Spleen (tissue), 13 donors: ENCODE data around the gene FBXO21. TPM values are rescaled to one million over a fixed set of nuclear protein-coding genes. Genes with fewer than 3 reads are reported as not detected.
A peak's percentile ranks its signal among the peaks of the same experiment; 100 is the strongest.

Experiments
- DNase-seq: peaks from one replicate; pipeline ENCODE4 v3.0.0-alpha.2; 2020
- H3K27ac ChIP-seq, 8 donors: fragments of 200-600 bp; sonication (generic) in 7 of 8; 1 replicate in 4 of 8; 2 replicates in 4 of 8; pipeline versions ENCODE4 v1.5.0 to v1.8.0; 2016 to 2021; ENCODE audit warnings: inconsistent platforms in 4 of 8, mild to moderate bottlenecking in 4 of 8, moderate library complexity in 1 of 8
- H3K27me3 ChIP-seq, 7 donors: fragments of 200-600 bp; sonication (generic) in 6 of 7; replicated peaks in 1 of 7; 1 replicate in 4 of 7; 2 replicates in 3 of 7; pipeline versions ENCODE4 v1.5.0 to v1.8.0; 2016 to 2021; ENCODE audit warnings: inconsistent platforms in 3 of 7, mild to moderate bottlenecking in 1 of 7
- H3K36me3 ChIP-seq, 6 donors: fragments of 200-600 bp; sonication (generic) in 5 of 6; 1 replicate in 4 of 6; 2 replicates in 2 of 6; pipeline versions ENCODE4 v1.5.0 to v1.8.0; 2016 to 2021; ENCODE audit warnings: inconsistent platforms in 2 of 6
- H3K4me1 ChIP-seq, 6 donors: fragments of 200-600 bp; sonication (generic) in 5 of 6; 1 replicate in 3 of 6; 2 replicates in 3 of 6; pipeline versions ENCODE4 v1.5.0 to v1.8.0; 2016 to 2021; ENCODE audit warnings: inconsistent platforms in 3 of 6
- H3K4me3 ChIP-seq, 8 donors: fragments of 200-600 bp; sonication (generic) in 7 of 8; 1 replicate in 4 of 8; 2 replicates in 4 of 8; pipeline versions ENCODE4 v1.5.0 to v1.8.0; 2016 to 2021; ENCODE audit warnings: inconsistent platforms in 4 of 8, mild to moderate bottlenecking in 4 of 8, moderate library complexity in 2 of 8
- H3K9me3 ChIP-seq, 8 donors: fragments of 200-600 bp; sonication (generic) in 7 of 8; 1 replicate in 4 of 8; 2 replicates in 4 of 8; pipeline versions ENCODE4 v1.5.0 to v1.8.0; 2016 to 2021; ENCODE audit warnings: inconsistent platforms in 4 of 8
- CTCF ChIP-seq, 11 experiments: fragments of 200-600 bp in 7 of 11; fragments of 450-650 bp in 4 of 11; sonication (generic) in 4 of 11; IDR thresholded peaks in 8 of 11; conservative IDR thresholded peaks in 3 of 11; 1 replicate in 7 of 11; 2 replicates in 4 of 11; pipeline versions ENCODE4 v1.4.0 to v1.8.0; 2016 to 2021; ENCODE audit warnings: antibody characterized with exemption in 11 of 11, inconsistent platforms in 4 of 11, mild to moderate bottlenecking in 1 of 11
- POLR2A ChIP-seq, 3 donors: fragments of 450-650 bp; IDR thresholded peaks; one replicate each; pipeline ENCODE4 v1.5.1; 2017; ENCODE audit warnings: antibody characterized with exemption in 3 of 3, mild to moderate bottlenecking in 1 of 3
- POLR2AphosphoS5 ChIP-seq, 3 donors: sonication (generic); formaldehyde crosslinking; IDR thresholded peaks; one replicate each; pipeline ENCODE4 v1.5.1; 2017; ENCODE audit warnings: antibody characterized with exemption in 3 of 3
- WGBS, 5 donors: extraction: QIAGEN DNeasy Blood & Tissue Kit in 3 of 5; methylation state at CpG; one replicate each; pipeline versions ENCODE4 v1.1.5 to v1.1.7; 2013 to 2018; 5-methylcytosine and 5-hydroxymethylcytosine counted together
- intact Hi-C: fragments of 100-400 bp; cut with DNase I; formaldehyde crosslinking; loops from one replicate; pipeline ENCODE4 v1.15.0; 2023; ENCODE audit warnings: low total_unique reads
- long read RNA-seq, 2 donors: transcript quantifications; one replicate each; lab custom pipeline, GENCODE V29; 2026
- polyA plus RNA-seq, 3 donors: library from polyadenylated mRNA; stranded (reverse); fragments of 200-250 nt; gene quantifications; one replicate each; pipeline ENCODE4 v1.2.1, GENCODE V29; 2013
- total RNA-seq, 7 donors: library from RNA; depleted of rRNA in 3 of 7; stranded (reverse); fragments of >200 nt in 3 of 7; fragmentation: NEBNext Ultra II Directional in 4 of 7; extraction: Animal tissue kit (Norgen Biotek cat#: 25700) in 4 of 7; gene quantifications; one replicate each; pipeline versions ENCODE4 v1.1.0 to v1.2.1, GENCODE V29; 2016 to 2021
- donor health status: healthy with polysubstance abuse.
- donor health status: DM: no; HTN: no; CAD: no; lungs with moderate emphysema.
- donor health status: DM: no; HTN: no; CAD: no.
- donor health status: Bipolar disorder and iron deficiency.
- donor health status: healthy.
- donor health status: DM: no; HTN: no; CAD: no.
- donor health status: DM: yes; HTN: yes; CAD: no.

The FBXO21 gene
- total RNA-seq (100 to 1,000 TPM in 2 of 7 donors, 10 to 100 TPM in 5; 30.6 to 130 (median 50.0) TPM), polyA plus RNA-seq (10 to 100 TPM in 1 of 3 donors, 1 to 10 TPM in 2; 6.3 to 10.5 (median 6.7) TPM)
- long read RNA-seq, donor 1, full-length matches to known transcripts: 3 of 11 reads
- long read RNA-seq, donor 1, partial matches to known transcripts: 8 of 11 reads
- long read RNA-seq, donor 1, other reads (novel, unspliced or antisense): 0 of 11 reads
- long read RNA-seq, donor 2, full-length matches to known transcripts: 10 of 10 reads
- long read RNA-seq, donor 2, partial matches to known transcripts: 0 of 10 reads
- long read RNA-seq, donor 2, other reads (novel, unspliced or antisense): 0 of 10 reads

- intact Hi-C loops: no loop called here
- peaks cover 0 to 5% (median 0%) of the 10 kb centered on the region in 8 donors for H3K9me3 ChIP-seq
- peak within 1 kb of the TSS; percentile 78 to 93 (median 84) for H3K4me3 ChIP-seq
- DNase-seq: peak; percentile 97
- TF ChIP-seq POLR2A (IDR thresholded peaks at IDR 0.05) (peak in 2 of 3 donors; percentile 16 to 53), POLR2AphosphoS5 (IDR thresholded peaks at IDR 0.05) (peak; percentile 92 to 95 (median 93)), CTCF (IDR thresholded peaks at IDR 0.05 in 8 of 11, conservative IDR thresholded peaks at IDR 0.05 in 3 of 11) (peak in 1 of 11 experiments; percentile 28)
- WGBS, 5 donors: 2 to 5% (median 2%) methylated on average over 12 to 59 of the region's 59 CpGs
- H3K27me3 ChIP-seq: no peaks in the 10 kb centered on the region
- peaks cover 0 to 28% (median 17%) of the 10 kb centered on the region in 6 donors for H3K36me3 ChIP-seq
- peaks cover 3 to 52% (median 29%) of the 10 kb centered on the region in 6 donors for H3K4me1 ChIP-seq
- H3K27ac ChIP-seq: peak within 1 kb of the TSS; percentile 61 to 89 (median 83)
Measured at GRCh38 chr12:117190210-117190781, at the start of gene FBXO21. Gene FBXO21 (minus strand): TSS chr12:117190470. CDS start chr12:117190456, 14 bp downstream.

- Histone ChIP-seq H3K9me3 (no peaks in the 10 kb centered on the region), H3K4me1 (no peaks in the 10 kb centered on the region), H3K4me3 (no peak overlapping the region), H3K27me3 (peaks cover 0 to 59% (median 9%) of the 10 kb centered on the region in 7 donors), H3K27ac (no peak overlapping the region), H3K36me3 (no peaks in the 10 kb centered on the region)
- intact Hi-C loops: no loop called here
- DNase-seq: peak; percentile 88
- 7 to 12% (median 10%) methylated on average over 13 of the region's 13 CpGs for WGBS, 5 donors
- TF ChIP-seq POLR2A (IDR thresholded peaks at IDR 0.05) (no peak), CTCF (IDR thresholded peaks at IDR 0.05 in 8 of 11, conservative IDR thresholded peaks at IDR 0.05 in 3 of 11) (peak in 9 of 11 experiments; percentile 24 to 74 (median 63)), POLR2AphosphoS5 (IDR thresholded peaks at IDR 0.05) (no peak)
Measured at GRCh38 chr12:117236456-117237001, 46.3 kb upstream of the FBXO21 start.

- Histone ChIP-seq H3K4me3 (no peak overlapping the region), H3K36me3 (no peaks in the 10 kb centered on the region), H3K27ac (no peak overlapping the region), H3K9me3 (no peaks in the 10 kb centered on the region), H3K4me1 (no peaks in the 10 kb centered on the region), H3K27me3 (peaks cover 0 to 61% (median 9%) of the 10 kb centered on the region in 7 donors)
- 31 to 47% (median 46%) methylated on average over 2 of the region's 2 CpGs for whole genome bisulfite sequencing, 5 donors
- DNase-seq: no peak
- intact Hi-C loops: no loop called here
- TF ChIP-seq POLR2A (IDR thresholded peaks at IDR 0.05) (no peak), POLR2AphosphoS5 (IDR thresholded peaks at IDR 0.05) (no peak), CTCF (IDR thresholded peaks at IDR 0.05 in 8 of 11, conservative IDR thresholded peaks at IDR 0.05 in 3 of 11) (no peak)
Measured at GRCh38 chr12:117235261-117235660, 45.0 kb upstream of the FBXO21 start.

GRCh38 chr12:117234441-117234840, 44.2 kb upstream of the FBXO21 start:
- TF ChIP-seq POLR2AphosphoS5 (IDR thresholded peaks at IDR 0.05) (no peak), CTCF (IDR thresholded peaks at IDR 0.05 in 8 of 11, conservative IDR thresholded peaks at IDR 0.05 in 3 of 11) (no peak), POLR2A (IDR thresholded peaks at IDR 0.05) (no peak)

More at GRCh38 chr12:117234441-117234840, 44.2 kb upstream of the FBXO21 start:
- intact Hi-C loops: no loop called here
- no peak for DNase-seq
- WGBS, 5 donors: 76 to 90% (median 81%) methylated on average over 15 of the region's 15 CpGs
- Histone ChIP-seq H3K9me3 (no peaks in the 10 kb centered on the region), H3K4me1 (no peaks in the 10 kb centered on the region), H3K4me3 (no peak overlapping the region), H3K36me3 (no peaks in the 10 kb centered on the region), H3K27me3 (peaks cover 0 to 69% (median 9%) of the 10 kb centered on the region in 7 donors), H3K27ac (no peak overlapping the region)
